A549 (cell line): ENCODE data around the gene CDHR2.

Experiments used
- BHLHE40 ChIP-seq: IDR thresholded peaks from 2 replicates; pipeline ENCODE4 v1.6.1; 2012; ENCODE audit warnings: low read depth, low read length, inconsistent platforms
- EP300 ChIP-seq, 2 experiments: fragments of >200 bp; sonication (Bioruptor Twin); formaldehyde crosslinking; IDR thresholded peaks; 2 replicates in 1 of 2; 3 replicates in 1 of 2; pipeline ENCODE4 v1.6.1; 2016 to 2017
- POLR2AphosphoS2 ChIP-seq: conservative IDR thresholded peaks from 2 replicates; pipeline ENCODE4 v1.6.1; 2012; ENCODE audit warnings: low read length, improper control_type of control experiment, inconsistent platforms
- TF ChIP-seq, protein P1 (sequence below): fragments of >200 bp; sonication (Bioruptor Twin); formaldehyde crosslinking; IDR thresholded peaks from 3 replicates; pipeline ENCODE4 v1.5.1; 2016
- TF ChIP-seq, protein P2 (sequence below): IDR thresholded peaks from 2 replicates; pipeline ENCODE4 v1.6.1; 2012

DNA sequence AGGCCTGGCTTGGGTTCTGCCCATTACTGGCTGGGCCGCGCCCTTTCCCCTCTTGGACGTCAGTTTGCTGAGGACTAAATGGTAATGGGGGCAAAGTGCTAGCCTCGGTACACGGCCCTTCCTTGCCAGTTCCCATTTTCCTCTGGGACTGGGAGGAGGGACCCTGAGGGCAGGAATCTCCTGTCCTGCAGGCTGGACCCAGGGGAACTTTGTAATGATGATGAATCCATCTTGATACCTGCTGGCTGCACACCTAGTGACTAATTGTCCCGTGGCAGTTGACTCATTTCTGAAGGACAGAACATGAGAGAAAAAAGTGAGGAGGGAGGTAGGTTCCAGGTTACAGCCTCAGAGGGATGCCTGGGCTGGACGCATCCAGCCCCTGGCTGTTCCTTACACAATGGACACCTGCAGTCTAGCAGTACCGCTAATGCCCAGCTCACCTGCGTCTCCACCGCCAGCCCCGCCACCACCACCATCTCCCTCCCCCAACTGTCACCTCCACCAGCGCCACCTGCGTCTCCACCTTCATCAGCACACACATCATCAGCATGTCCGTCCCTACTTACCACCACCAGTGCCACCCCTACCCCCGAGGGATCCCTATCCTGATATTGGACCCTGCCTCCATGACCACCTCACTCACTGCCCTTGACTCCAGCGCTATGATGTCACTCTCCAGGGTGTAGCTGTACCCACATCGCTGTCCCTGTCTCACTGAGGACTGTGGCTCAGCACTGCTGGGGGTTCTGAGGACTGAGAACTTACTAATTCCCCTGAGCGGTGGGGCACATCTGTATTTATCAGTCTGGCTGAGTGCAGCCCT, 4.3 kb downstream of the CDHR2 start:
- TF ChIP-seq BHLHE40: no peak
- TF ChIP-seq, protein P1, sequence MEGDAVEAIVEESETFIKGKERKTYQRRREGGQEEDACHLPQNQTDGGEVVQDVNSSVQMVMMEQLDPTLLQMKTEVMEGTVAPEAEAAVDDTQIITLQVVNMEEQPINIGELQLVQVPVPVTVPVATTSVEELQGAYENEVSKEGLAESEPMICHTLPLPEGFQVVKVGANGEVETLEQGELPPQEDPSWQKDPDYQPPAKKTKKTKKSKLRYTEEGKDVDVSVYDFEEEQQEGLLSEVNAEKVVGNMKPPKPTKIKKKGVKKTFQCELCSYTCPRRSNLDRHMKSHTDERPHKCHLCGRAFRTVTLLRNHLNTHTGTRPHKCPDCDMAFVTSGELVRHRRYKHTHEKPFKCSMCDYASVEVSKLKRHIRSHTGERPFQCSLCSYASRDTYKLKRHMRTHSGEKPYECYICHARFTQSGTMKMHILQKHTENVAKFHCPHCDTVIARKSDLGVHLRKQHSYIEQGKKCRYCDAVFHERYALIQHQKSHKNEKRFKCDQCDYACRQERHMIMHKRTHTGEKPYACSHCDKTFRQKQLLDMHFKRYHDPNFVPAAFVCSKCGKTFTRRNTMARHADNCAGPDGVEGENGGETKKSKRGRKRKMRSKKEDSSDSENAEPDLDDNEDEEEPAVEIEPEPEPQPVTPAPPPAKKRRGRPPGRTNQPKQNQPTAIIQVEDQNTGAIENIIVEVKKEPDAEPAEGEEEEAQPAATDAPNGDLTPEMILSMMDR: no peak
- TF ChIP-seq, protein P2, sequence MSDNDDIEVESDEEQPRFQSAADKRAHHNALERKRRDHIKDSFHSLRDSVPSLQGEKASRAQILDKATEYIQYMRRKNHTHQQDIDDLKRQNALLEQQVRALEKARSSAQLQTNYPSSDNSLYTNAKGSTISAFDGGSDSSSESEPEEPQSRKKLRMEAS: no peak
- TF ChIP-seq POLR2AphosphoS2: no peak
- no peak for TF ChIP-seq EP300 (IDR thresholded peaks at IDR 0.05)
